NCI-H1694 treated with DMSO at 0.1 percent for 48 hours (cell line): ENCODE results near the gene SYCE1.
"Not testable (repeated sequence)": the region's sequence is repeated elsewhere in the genome, so short reads cannot be mapped to it uniquely, and the experiment has no call there.

Experiments used
- DNase-seq: peaks from one replicate; lab custom pipeline; 2025; lab: John Stamatoyannopoulos, UW

The SYCE1 gene

GRCh38 chr10:133557381-133557780, 8.0 kb downstream of the SYCE1 start:
- no peak for DNase-seq

- no peak for DNase-seq
Measured at GRCh38 chr10:133555521-133555920, 9.9 kb downstream of the SYCE1 start.

GRCh38 chr10:133554600-133554999, 10.8 kb downstream of the SYCE1 start:
- DNase-seq = no peak

- no peak for DNase-seq
Measured at GRCh38 chr10:133544506-133544905, 20.9 kb downstream of the SYCE1 start.

- not testable (repeated sequence) for DNase-seq
Measured at GRCh38 chr10:133541441-133541975, 23.9 kb downstream of the SYCE1 start.

GRCh38 chr10:133537546-133538545, 27.5 kb downstream of the SYCE1 start:
- DNase-seq = no peak

GRCh38 chr10:133536198-133536597, 29.2 kb downstream of the SYCE1 start:
- DNase-seq = no peak

GRCh38 chr10:133534417-133534816, 31.0 kb downstream of the SYCE1 start:
- DNase-seq = no peak

- DNase-seq = no peak
Measured at GRCh38 chr10:133532871-133533270, 32.5 kb downstream of the SYCE1 start.

GRCh38 chr10:133530506-133530905, 34.9 kb downstream of the SYCE1 start:
- no peak for DNase-seq

GRCh38 chr10:133529576-133529946, 35.8 kb downstream of the SYCE1 start:
- no peak for DNase-seq

GRCh38 chr10:133528845-133529575, 36.4 kb downstream of the SYCE1 start:
- no peak for DNase-seq

- DNase-seq = no peak
Measured at GRCh38 chr10:133528296-133528844, 37.0 kb downstream of the SYCE1 start.

GRCh38 chr10:133527771-133528271, 37.6 kb downstream of the SYCE1 start:
- no peak for DNase-seq

- no peak for DNase-seq
Measured at GRCh38 chr10:133526957-133527588, 38.3 kb downstream of the SYCE1 start, which contains the start of gene CYP2E1. CYP2E1 (plus strand) TSS chr10:133527363; CDS start chr10:133527396, 33 bp downstream.

- DNase-seq = no peak
Measured at GRCh38 chr10:133525444-133525843, 39.9 kb downstream of the SYCE1 start.

GRCh38 chr10:133523631-133524203, 41.7 kb downstream of the SYCE1 start:
- no peak for DNase-seq

GRCh38 chr10:133520193-133520738, 45.1 kb downstream of the SYCE1 start:
- DNase-seq = no peak

GRCh38 chr10:133518517-133518916, 46.9 kb downstream of the SYCE1 start:
- DNase-seq = not testable (repeated sequence)

GRCh38 chr10:133516057-133516456, 49.3 kb downstream of the SYCE1 start:
- DNase-seq = no peak

- DNase-seq = no peak
Measured at GRCh38 chr10:133515471-133515870, 49.9 kb downstream of the SYCE1 start.
